ENCODE data around the gene ADARB1.
"Not testable (repeated sequence)": the region's sequence is repeated elsewhere in the genome, so short reads cannot be mapped to it uniquely, and the experiment has no call there.

ADARB1 gene

GRCh38 chr21:45074048-45074817 lies at the start of gene ADARB1:
Gene ADARB1 (plus strand): TSS chr21:45074580. CDS start chr21:45171657, 97,077 bp downstream.
- H3K9me3 ChIP-seq (ENCODE audit: control insufficient read depth, insufficient read depth, low read length) = no peaks in the 10 kb centered on the region
- H3K27me3 ChIP-seq (ENCODE audit: control insufficient read depth, insufficient read depth, low read length) = peaks cover 13% of the 10 kb centered on the region
- peak within 1 kb of the TSS; percentile 70 for H3K4me3 ChIP-seq (ENCODE audit: low read depth, low read length)
- H3K4me1 ChIP-seq (ENCODE audit: control insufficient read depth, insufficient read depth, low read length) = peaks cover 3% of the 10 kb centered on the region
- H3K9ac ChIP-seq (ENCODE audit: low read depth, low read length) = peak within 1 kb of the TSS; percentile 24
- H3K36me3 ChIP-seq (ENCODE audit: control insufficient read depth, insufficient read depth, low read length) = peaks cover 4% of the 10 kb centered on the region

- Histone ChIP-seq H3K36me3 (ENCODE audit: control insufficient read depth, insufficient read depth, low read length) (no peaks in the 10 kb centered on the region), H3K4me3 (ENCODE audit: low read depth, low read length) (no peak overlapping the region), H3K9ac (ENCODE audit: low read depth, low read length) (no peak overlapping the region)
Measured at GRCh38 chr21:45026066-45026745, 48.2 kb upstream of the ADARB1 start.

GRCh38 chr21:45026826-45027225 lies 47.6 kb upstream of the ADARB1 start:
- Histone ChIP-seq H3K4me3 (ENCODE audit: low read depth, low read length) (no peak overlapping the region), H3K9me3 (ENCODE audit: control insufficient read depth, insufficient read depth, low read length) (no peaks in the 10 kb centered on the region), H3K9ac (ENCODE audit: low read depth, low read length) (no peak overlapping the region), H3K27me3 (ENCODE audit: control insufficient read depth, insufficient read depth, low read length) (no peaks in the 10 kb centered on the region), H3K36me3 (ENCODE audit: control insufficient read depth, insufficient read depth, low read length) (no peaks in the 10 kb centered on the region), H3K4me1 (ENCODE audit: control insufficient read depth, insufficient read depth, low read length) (peaks cover 7% of the 10 kb centered on the region)

More at GRCh38 chr21:45026066-45026745, 48.2 kb upstream of the ADARB1 start:
- Histone ChIP-seq H3K9me3 (ENCODE audit: control insufficient read depth, insufficient read depth, low read length) (no peaks in the 10 kb centered on the region), H3K4me1 (ENCODE audit: control insufficient read depth, insufficient read depth, low read length) (peaks cover 7% of the 10 kb centered on the region), H3K27me3 (ENCODE audit: control insufficient read depth, insufficient read depth, low read length) (no peaks in the 10 kb centered on the region)

- no peak overlapping the region for H3K4me3 ChIP-seq (ENCODE audit: low read depth, low read length)
- no peaks in the 10 kb centered on the region for H3K9me3 ChIP-seq (ENCODE audit: control insufficient read depth, insufficient read depth, low read length)
- H3K36me3 ChIP-seq (ENCODE audit: control insufficient read depth, insufficient read depth, low read length) = no peaks in the 10 kb centered on the region
- H3K4me1 ChIP-seq (ENCODE audit: control insufficient read depth, insufficient read depth, low read length) = peaks cover 7% of the 10 kb centered on the region
- H3K9ac ChIP-seq (ENCODE audit: low read depth, low read length) = no peak overlapping the region
- no peaks in the 10 kb centered on the region for H3K27me3 ChIP-seq (ENCODE audit: control insufficient read depth, insufficient read depth, low read length)
Measured at GRCh38 chr21:45027241-45028196, 46.9 kb upstream of the ADARB1 start.

GRCh38 chr21:45028645-45029044 lies 45.7 kb upstream of the ADARB1 start:
- not testable (repeated sequence) for H3K9ac ChIP-seq (ENCODE audit: low read depth, low read length); H3K4me3 ChIP-seq (ENCODE audit: low read depth, low read length); H3K36me3 ChIP-seq (ENCODE audit: control insufficient read depth, insufficient read depth, low read length); H3K4me1 ChIP-seq (ENCODE audit: control insufficient read depth, insufficient read depth, low read length); H3K27me3 ChIP-seq (ENCODE audit: control insufficient read depth, insufficient read depth, low read length); H3K9me3 ChIP-seq (ENCODE audit: control insufficient read depth, insufficient read depth, low read length)

- no peaks in the 10 kb centered on the region for H3K9me3 ChIP-seq (ENCODE audit: control insufficient read depth, insufficient read depth, low read length)
- no peak overlapping the region for H3K4me3 ChIP-seq (ENCODE audit: low read depth, low read length)
- H3K9ac ChIP-seq (ENCODE audit: low read depth, low read length) = no peak overlapping the region
- peaks cover 7% of the 10 kb centered on the region for H3K4me1 ChIP-seq (ENCODE audit: control insufficient read depth, insufficient read depth, low read length)
- no peaks in the 10 kb centered on the region for H3K36me3 ChIP-seq (ENCODE audit: control insufficient read depth, insufficient read depth, low read length)
- H3K27me3 ChIP-seq (ENCODE audit: control insufficient read depth, insufficient read depth, low read length) = no peaks in the 10 kb centered on the region
Measured at GRCh38 chr21:45029298-45029947, 45.0 kb upstream of the ADARB1 start.

- no peak overlapping the region for H3K9ac ChIP-seq (ENCODE audit: low read depth, low read length)
- H3K36me3 ChIP-seq (ENCODE audit: control insufficient read depth, insufficient read depth, low read length) = no peaks in the 10 kb centered on the region
- no peaks in the 10 kb centered on the region for H3K27me3 ChIP-seq (ENCODE audit: control insufficient read depth, insufficient read depth, low read length)
- peaks cover 7% of the 10 kb centered on the region for H3K4me1 ChIP-seq (ENCODE audit: control insufficient read depth, insufficient read depth, low read length)
- peak overlapping the region; percentile 5 for H3K4me3 ChIP-seq (ENCODE audit: low read depth, low read length)
- H3K9me3 ChIP-seq (ENCODE audit: control insufficient read depth, insufficient read depth, low read length) = no peaks in the 10 kb centered on the region
Measured at GRCh38 chr21:45029948-45030681, 44.3 kb upstream of the ADARB1 start.

- Histone ChIP-seq H3K9ac (ENCODE audit: low read depth, low read length) (peak overlapping the region; percentile 47), H3K4me3 (ENCODE audit: low read depth, low read length) (peak overlapping the region; percentile 5), H3K9me3 (ENCODE audit: control insufficient read depth, insufficient read depth, low read length) (no peaks in the 10 kb centered on the region), H3K27me3 (ENCODE audit: control insufficient read depth, insufficient read depth, low read length) (no peaks in the 10 kb centered on the region), H3K4me1 (ENCODE audit: control insufficient read depth, insufficient read depth, low read length) (peaks cover 7% of the 10 kb centered on the region), H3K36me3 (ENCODE audit: control insufficient read depth, insufficient read depth, low read length) (no peaks in the 10 kb centered on the region)
Measured at GRCh38 chr21:45030682-45031570, 43.5 kb upstream of the ADARB1 start.

GRCh38 chr21:45031571-45032191 lies 42.7 kb upstream of the ADARB1 start:
- Histone ChIP-seq H3K4me3 (ENCODE audit: low read depth, low read length) (no peak overlapping the region), H3K9me3 (ENCODE audit: control insufficient read depth, insufficient read depth, low read length) (no peaks in the 10 kb centered on the region), H3K9ac (ENCODE audit: low read depth, low read length) (peak overlapping the region; percentile 47), H3K4me1 (ENCODE audit: control insufficient read depth, insufficient read depth, low read length) (peaks cover 7% of the 10 kb centered on the region), H3K27me3 (ENCODE audit: control insufficient read depth, insufficient read depth, low read length) (no peaks in the 10 kb centered on the region), H3K36me3 (ENCODE audit: control insufficient read depth, insufficient read depth, low read length) (no peaks in the 10 kb centered on the region)

GRCh38 chr21:45032332-45032731 lies 42.0 kb upstream of the ADARB1 start:
- peaks cover 7% of the 10 kb centered on the region for H3K4me1 ChIP-seq (ENCODE audit: control insufficient read depth, insufficient read depth, low read length)
- no peak overlapping the region for H3K4me3 ChIP-seq (ENCODE audit: low read depth, low read length)
- H3K36me3 ChIP-seq (ENCODE audit: control insufficient read depth, insufficient read depth, low read length) = no peaks in the 10 kb centered on the region
- H3K9me3 ChIP-seq (ENCODE audit: control insufficient read depth, insufficient read depth, low read length) = no peaks in the 10 kb centered on the region
- H3K27me3 ChIP-seq (ENCODE audit: control insufficient read depth, insufficient read depth, low read length) = no peaks in the 10 kb centered on the region
- H3K9ac ChIP-seq (ENCODE audit: low read depth, low read length) = no peak overlapping the region
